ENCODE results near the gene PANK1. TPM values are rescaled to one million over a fixed set of nuclear protein-coding genes. Genes with fewer than 3 reads are reported as not detected.
A peak's percentile ranks its signal among the peaks of the same experiment; 100 is the strongest.

The PANK1 gene
- total RNA-seq = 3.8 and 4.7 TPM in 2 replicates

DNA sequence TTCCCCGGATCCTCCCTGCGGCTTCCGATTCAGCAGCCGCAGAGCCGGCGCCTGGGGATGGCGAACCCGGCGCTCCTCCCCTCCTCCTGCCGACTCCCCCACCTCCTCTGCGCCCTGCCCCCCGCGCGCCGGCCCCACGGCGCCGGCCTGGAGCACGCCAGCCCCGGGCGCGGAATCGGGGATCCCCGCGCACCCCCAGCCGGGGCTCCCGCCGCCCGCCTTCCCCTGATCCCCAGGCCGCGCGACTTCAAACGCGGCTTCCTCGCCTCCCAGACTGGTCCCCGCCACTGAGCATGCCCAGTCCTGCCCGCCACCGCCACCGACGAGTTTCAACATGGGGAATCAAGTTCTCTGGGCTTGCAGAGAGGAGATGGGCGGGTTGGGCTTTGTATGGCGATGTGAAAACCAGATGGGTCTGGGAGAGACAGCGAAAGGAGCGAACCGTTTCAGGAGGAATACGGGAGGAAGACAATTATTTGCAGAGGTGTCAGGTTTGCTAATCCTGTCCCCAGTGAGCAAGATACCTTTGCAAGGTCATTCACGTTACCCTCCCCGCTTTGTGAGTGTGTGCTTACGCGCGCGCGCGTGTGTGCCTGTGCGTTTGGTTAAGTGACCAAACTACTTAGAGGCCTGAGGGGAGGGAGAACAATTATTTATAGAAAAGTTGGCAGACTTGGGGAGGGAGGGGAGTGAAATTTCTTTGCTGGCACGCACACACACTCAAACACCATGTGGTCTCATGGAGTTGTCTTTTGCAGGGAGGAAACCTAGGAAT, at the start of gene PANK1:
PANK1 (minus strand) TSS at position 276 of the 775 bp plus-strand sequence. CDS start 351 bp downstream, outside the sequence.
- Histone ChIP-seq H3K36me3 (ENCODE audit: control insufficient read depth, insufficient read depth, low read length) (no peaks in the 10 kb centered on the region), H3K4me3 (ENCODE audit: low read depth, low read length) (peak within 1 kb of the TSS; percentile 94), H3K27me3 (ENCODE audit: control insufficient read depth, insufficient read depth, low read length) (no peaks in the 10 kb centered on the region)
- no peak for DNase-seq (ENCODE audit: low read depth)
- TF ChIP-seq, protein P1, sequence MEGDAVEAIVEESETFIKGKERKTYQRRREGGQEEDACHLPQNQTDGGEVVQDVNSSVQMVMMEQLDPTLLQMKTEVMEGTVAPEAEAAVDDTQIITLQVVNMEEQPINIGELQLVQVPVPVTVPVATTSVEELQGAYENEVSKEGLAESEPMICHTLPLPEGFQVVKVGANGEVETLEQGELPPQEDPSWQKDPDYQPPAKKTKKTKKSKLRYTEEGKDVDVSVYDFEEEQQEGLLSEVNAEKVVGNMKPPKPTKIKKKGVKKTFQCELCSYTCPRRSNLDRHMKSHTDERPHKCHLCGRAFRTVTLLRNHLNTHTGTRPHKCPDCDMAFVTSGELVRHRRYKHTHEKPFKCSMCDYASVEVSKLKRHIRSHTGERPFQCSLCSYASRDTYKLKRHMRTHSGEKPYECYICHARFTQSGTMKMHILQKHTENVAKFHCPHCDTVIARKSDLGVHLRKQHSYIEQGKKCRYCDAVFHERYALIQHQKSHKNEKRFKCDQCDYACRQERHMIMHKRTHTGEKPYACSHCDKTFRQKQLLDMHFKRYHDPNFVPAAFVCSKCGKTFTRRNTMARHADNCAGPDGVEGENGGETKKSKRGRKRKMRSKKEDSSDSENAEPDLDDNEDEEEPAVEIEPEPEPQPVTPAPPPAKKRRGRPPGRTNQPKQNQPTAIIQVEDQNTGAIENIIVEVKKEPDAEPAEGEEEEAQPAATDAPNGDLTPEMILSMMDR (IDR thresholded peaks at IDR 0.05; ENCODE audit: insufficient read depth, low read length, poor library complexity, severe bottlenecking) = no peak

DNA sequence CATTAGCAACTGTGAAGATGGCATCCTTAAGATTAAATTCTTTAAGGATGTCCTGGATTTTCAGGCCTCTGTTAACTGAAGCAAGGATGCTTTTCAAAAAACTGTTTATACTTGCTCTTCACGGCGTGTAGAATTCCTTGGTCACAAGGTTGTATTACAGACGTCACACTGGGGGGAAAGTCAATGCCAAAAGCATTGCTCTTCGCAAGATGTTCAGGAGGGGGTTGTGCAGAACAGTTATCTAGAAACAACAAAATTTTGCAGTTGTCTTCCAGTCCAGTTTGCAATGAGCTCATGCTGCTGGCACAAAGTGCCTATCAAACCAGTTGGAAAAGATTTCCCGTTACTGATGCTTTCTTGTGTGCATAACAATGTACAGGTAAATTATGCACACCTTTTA, 48.1 kb upstream of the PANK1 start:
- Histone ChIP-seq H3K36me3 (ENCODE audit: control insufficient read depth, insufficient read depth, low read length) (no peaks in the 10 kb centered on the region), H3K27me3 (ENCODE audit: control insufficient read depth, insufficient read depth, low read length) (no peaks in the 10 kb centered on the region), H3K4me3 (ENCODE audit: low read depth, low read length) (no peak overlapping the region)
- TF ChIP-seq, protein P1 (IDR thresholded peaks at IDR 0.05; ENCODE audit: insufficient read depth, low read length, poor library complexity, severe bottlenecking) = no peak
- no peak for DNase-seq (ENCODE audit: low read depth)

DNA sequence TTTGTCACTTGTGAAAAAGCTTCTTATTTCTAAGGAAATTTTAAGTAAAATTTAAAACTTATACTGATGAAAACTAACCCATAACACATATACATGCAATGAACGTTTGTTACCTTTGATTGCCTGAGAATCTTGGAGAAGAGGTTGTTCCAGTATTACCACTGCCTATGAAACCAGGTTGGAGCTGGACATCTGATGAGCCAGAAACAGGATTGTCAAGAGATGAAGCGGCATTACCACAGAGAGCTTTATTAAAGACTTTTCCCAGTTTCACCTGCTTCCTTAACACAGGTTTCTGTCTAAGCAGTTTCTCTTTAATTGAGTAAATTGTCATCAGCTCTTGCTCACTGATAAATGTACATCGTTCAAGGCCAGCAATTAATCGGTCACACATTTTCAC, 47.4 kb upstream of the PANK1 start:
- TF ChIP-seq, protein P1 (IDR thresholded peaks at IDR 0.05; ENCODE audit: insufficient read depth, low read length, poor library complexity, severe bottlenecking) = no peak
- Histone ChIP-seq H3K36me3 (ENCODE audit: control insufficient read depth, insufficient read depth, low read length) (no peaks in the 10 kb centered on the region), H3K4me3 (ENCODE audit: low read depth, low read length) (no peak overlapping the region), H3K27me3 (ENCODE audit: control insufficient read depth, insufficient read depth, low read length) (no peaks in the 10 kb centered on the region)
- no peak for DNase-seq (ENCODE audit: low read depth)

DNA sequence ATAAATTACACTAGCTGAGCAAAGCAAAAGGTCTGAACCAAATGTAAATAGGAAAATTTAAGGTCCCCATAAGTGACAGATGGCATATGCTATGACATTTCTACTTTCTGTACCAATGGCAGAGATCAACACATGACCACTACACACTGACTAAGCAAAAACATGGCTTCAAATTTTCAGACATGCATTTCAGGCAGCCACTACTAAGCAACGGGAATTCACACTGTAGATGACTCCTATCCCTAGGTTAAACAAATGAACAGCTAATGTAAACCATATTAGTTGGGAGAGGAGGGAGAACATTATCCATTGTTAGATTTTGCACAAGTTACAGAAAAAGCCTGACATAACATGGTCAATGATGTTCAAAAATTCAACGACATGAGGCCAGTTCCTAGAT, 45.0 kb upstream of the PANK1 start:
- Histone ChIP-seq H3K36me3 (ENCODE audit: control insufficient read depth, insufficient read depth, low read length) (no peaks in the 10 kb centered on the region), H3K27me3 (ENCODE audit: control insufficient read depth, insufficient read depth, low read length) (no peaks in the 10 kb centered on the region), H3K4me3 (ENCODE audit: low read depth, low read length) (no peak overlapping the region)
- TF ChIP-seq, protein P1 (IDR thresholded peaks at IDR 0.05; ENCODE audit: insufficient read depth, low read length, poor library complexity, severe bottlenecking) = no peak
- no peak for DNase-seq (ENCODE audit: low read depth)

DNA sequence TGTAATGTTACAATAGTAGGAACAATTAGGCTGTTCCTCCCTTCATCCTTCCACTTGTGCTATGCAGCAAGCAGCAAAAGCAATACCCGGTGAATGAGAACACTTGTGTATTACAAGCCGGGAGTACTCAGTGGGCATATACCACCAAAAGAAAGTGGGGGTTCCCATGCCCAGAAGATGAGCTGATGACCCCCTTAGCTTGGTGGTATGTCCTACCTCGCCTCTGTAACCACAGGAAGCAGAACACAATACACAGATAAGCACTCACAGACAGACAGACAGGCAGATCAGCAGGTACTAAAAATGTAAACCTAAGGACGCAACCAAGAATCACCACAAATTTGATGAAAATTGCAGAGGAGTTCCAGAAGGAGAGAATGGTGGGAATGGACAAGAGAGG, 40.9 kb upstream of the PANK1 start:
- Histone ChIP-seq H3K36me3 (ENCODE audit: control insufficient read depth, insufficient read depth, low read length) (no peaks in the 10 kb centered on the region), H3K27me3 (ENCODE audit: control insufficient read depth, insufficient read depth, low read length) (no peaks in the 10 kb centered on the region), H3K4me3 (ENCODE audit: low read depth, low read length) (no peak overlapping the region)
- no peak for DNase-seq (ENCODE audit: low read depth)
- TF ChIP-seq, protein P1 (IDR thresholded peaks at IDR 0.05; ENCODE audit: insufficient read depth, low read length, poor library complexity, severe bottlenecking) = no peak

DNA sequence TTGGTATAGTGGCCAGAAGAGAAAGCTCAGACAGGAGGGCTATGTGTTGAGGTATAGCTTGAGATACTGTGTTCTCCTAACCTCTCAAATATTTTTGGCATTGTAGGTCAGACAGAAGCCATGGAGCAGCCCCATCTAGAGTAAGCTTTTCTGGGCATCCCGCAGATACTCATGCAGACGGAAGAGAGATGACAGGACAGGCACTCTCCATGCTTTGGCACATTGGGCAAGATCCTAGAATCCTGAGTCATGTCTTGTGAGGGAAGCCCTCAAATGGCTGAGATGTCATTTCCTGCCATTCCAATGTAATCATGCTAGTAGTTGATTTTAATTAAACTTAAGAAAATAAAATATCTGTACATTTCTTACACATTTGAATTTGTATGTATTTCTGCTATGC, 39.6 kb upstream of the PANK1 start:
- Histone ChIP-seq H3K27me3 (ENCODE audit: control insufficient read depth, insufficient read depth, low read length) (no peaks in the 10 kb centered on the region), H3K36me3 (ENCODE audit: control insufficient read depth, insufficient read depth, low read length) (no peaks in the 10 kb centered on the region), H3K4me3 (ENCODE audit: low read depth, low read length) (no peak overlapping the region)
- no peak for DNase-seq (ENCODE audit: low read depth)
- TF ChIP-seq, protein P1 (IDR thresholded peaks at IDR 0.05; ENCODE audit: insufficient read depth, low read length, poor library complexity, severe bottlenecking) = no peak

Data from kidney epithelial cell (primary cell).